ENCODE results near the gene AKR1C2.
"Not testable (repeated sequence)": the region's sequence is repeated elsewhere in the genome, so short reads cannot be mapped to it uniquely, and the experiment has no call there.

DNA sequence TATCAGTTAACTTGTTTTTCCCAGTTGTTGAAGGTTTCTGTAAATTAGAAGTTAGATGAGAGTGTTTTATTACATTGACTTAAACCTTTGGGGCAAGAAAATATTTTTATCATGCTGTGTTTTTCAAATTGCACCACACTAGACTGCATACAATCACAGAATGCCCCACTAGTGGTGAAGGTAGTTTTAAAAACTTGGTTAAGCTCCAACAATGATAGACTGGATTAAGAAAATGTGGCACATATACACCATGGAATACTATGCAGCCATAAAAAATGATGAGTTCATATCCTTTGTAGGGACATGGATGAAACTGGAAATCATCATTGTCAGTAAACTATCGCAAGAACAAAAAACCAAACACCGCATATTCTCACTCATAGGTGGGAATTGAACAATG is 33.3 kb downstream of the AKR1C2 start:
- TF ChIP-seq CTCF (IDR thresholded peaks at IDR 0.05); EZH2 (IDR thresholded peaks at IDR 0.05; ENCODE audit: borderline replicate concordance, insufficient read depth, low read depth, low read length, poor library complexity, severe bottlenecking): not testable (repeated sequence)
